Lower leg skin (tissue), 3 donors: ENCODE data around the gene HBG1.

Experiments
- POLR2A ChIP-seq, 2 donors: fragments of 450-650 bp; IDR thresholded peaks; one replicate each; pipeline ENCODE4 v1.6.1; 2016 to 2017; ENCODE audit warnings: antibody characterized with exemption in 2 of 2, mild to moderate bottlenecking in 1 of 2, moderate library complexity in 1 of 2
- TF ChIP-seq, protein P1 (sequence below), 3 donors: fragments of 450-650 bp; IDR thresholded peaks; one replicate each; pipeline ENCODE4 v1.5.1; 2016; ENCODE audit warnings: antibody characterized with exemption in 3 of 3, mild to moderate bottlenecking in 3 of 3, moderate library complexity in 2 of 3

DNA sequence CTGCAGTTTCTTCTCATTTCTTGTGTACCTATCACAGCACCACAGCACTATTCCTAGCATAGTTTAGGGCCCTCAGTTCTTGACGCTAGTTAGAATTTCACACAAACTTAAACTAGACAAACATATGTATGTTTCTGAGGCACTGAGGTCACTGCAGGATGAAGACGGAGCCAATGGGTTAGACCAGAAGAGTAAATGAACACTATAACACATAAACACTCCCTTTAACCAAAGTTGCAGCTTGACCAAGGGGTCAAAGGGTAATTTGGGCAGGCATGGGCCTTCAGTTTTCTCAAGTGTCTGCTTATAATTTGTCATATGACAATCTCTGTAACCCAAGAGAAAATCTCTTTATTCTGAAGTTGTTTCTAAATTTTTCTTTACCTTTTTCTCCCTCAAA, 33.0 kb upstream of the HBG1 start:
- no peak for TF ChIP-seq POLR2A (IDR thresholded peaks at IDR 0.05)
- TF ChIP-seq, protein P1, sequence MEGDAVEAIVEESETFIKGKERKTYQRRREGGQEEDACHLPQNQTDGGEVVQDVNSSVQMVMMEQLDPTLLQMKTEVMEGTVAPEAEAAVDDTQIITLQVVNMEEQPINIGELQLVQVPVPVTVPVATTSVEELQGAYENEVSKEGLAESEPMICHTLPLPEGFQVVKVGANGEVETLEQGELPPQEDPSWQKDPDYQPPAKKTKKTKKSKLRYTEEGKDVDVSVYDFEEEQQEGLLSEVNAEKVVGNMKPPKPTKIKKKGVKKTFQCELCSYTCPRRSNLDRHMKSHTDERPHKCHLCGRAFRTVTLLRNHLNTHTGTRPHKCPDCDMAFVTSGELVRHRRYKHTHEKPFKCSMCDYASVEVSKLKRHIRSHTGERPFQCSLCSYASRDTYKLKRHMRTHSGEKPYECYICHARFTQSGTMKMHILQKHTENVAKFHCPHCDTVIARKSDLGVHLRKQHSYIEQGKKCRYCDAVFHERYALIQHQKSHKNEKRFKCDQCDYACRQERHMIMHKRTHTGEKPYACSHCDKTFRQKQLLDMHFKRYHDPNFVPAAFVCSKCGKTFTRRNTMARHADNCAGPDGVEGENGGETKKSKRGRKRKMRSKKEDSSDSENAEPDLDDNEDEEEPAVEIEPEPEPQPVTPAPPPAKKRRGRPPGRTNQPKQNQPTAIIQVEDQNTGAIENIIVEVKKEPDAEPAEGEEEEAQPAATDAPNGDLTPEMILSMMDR (IDR thresholded peaks at IDR 0.05): no peak
